Measurements from ENCODE around the gene ISG15.

GRCh38 chr1:971751-972506, 41.4 kb upstream of the ISG15 start:
- TF ChIP-seq YY1 (IDR thresholded peaks at IDR 0.05; ENCODE audit: insufficient read depth, insufficient read length) (no peak), ZNF274 (IDR thresholded peaks at IDR 0.05; ENCODE audit: low read depth, low read length) (no peak), SUZ12 (IDR thresholded peaks at IDR 0.05; ENCODE audit: extremely low read depth, insufficient read depth, insufficient read length) (no peak)
